Stimulated activated CD8-positive, alpha-beta memory T cell treated with anti-CD3 and anti-CD28 coated beads, Interleukin-15, amount 100 ng/mL, for 1 hour (primary cell): ENCODE results near the gene SCGB1A1.
"Not testable (repeated sequence)": the region's sequence is repeated elsewhere in the genome, so short reads cannot be mapped to it uniquely, and the experiment has no call there.

ENCODE experiments used
- DNase-seq: peaks from one replicate; pipeline ENCODE4 v3.0.0-alpha.2; 2020; ENCODE audit warnings: low read depth

SCGB1A1 gene, protein sequence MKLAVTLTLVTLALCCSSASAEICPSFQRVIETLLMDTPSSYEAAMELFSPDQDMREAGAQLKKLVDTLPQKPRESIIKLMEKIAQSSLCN

DNA sequence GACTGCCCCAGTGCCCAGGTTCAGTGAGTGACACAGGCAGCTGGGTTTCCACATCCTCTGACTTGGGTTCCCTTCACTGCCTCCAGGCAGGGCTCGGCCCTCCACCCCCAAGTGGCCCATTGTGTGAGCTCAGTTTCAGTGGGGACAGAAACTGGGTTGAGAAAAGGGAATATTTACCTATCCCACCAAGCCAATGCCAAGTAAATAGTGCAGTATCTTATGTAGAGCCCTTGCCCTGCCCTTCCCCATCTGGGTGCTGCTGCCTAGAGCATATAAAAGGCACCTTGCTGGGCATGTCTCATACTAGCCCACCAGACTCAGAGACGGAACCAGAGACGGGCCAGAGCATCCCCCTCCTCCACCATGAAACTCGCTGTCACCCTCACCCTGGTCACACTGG is at the start of gene SCGB1A1:
Gene SCGB1A1 (plus strand): TSS at position 301 of the 400 bp plus-strand sequence. CDS start 63 bp downstream, at position 364.
- DNase-seq: no peak

DNA sequence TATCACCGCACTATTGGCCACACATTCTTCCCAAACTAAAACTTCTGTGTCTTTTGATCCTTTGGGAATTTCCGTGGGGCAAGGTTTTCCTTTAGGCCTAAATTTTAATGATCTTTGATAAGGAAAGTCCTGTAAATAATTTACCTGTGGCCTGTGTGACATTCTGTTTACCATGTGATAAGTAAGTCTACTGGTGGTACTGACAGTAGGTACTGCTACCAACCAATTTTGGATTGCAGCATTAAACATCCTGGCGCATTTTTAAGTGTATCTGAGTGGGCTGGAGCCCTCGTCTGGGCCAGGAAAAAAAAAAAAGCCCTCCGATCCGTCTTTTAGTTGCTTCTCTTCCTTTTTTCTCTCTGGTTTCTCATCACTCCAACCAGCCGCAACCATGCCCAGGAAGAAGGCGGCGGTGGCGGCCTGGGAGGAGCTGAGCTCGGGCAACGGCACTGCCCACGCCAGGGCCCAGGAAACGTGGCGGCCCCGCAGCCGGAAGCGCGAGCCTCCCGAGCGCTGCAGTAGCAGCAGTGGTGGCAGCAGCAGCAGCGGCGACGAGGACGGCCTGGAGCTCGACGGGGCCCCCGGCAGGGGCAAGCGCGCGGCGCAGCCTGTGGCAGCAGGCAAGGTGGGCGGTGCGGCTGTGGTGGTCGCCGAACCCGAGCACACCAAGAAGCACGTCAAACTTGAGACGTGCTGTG is 47.9 kb upstream of the SCGB1A1 start:
- DNase-seq: no peak

DNA sequence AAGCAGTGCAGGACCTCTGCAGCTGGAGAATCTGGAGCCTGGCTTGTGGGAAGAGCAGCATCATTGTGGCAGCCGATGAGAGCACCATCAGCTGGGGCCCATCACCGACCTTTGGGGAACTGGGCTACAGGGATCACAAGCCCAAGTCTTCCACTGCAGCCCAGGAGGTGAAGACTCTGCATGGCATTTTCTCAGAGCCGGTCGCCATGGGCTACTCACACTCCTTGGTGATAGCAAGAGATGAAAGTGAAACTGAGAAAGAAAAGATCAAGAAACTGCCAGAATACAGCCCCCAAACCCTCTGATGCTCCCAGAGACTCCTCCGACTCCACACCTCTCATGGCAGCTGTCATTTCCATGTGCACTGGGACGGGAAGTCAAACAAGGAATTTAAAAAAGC is 46.0 kb upstream of the SCGB1A1 start:
- DNase-seq: no peak

DNA sequence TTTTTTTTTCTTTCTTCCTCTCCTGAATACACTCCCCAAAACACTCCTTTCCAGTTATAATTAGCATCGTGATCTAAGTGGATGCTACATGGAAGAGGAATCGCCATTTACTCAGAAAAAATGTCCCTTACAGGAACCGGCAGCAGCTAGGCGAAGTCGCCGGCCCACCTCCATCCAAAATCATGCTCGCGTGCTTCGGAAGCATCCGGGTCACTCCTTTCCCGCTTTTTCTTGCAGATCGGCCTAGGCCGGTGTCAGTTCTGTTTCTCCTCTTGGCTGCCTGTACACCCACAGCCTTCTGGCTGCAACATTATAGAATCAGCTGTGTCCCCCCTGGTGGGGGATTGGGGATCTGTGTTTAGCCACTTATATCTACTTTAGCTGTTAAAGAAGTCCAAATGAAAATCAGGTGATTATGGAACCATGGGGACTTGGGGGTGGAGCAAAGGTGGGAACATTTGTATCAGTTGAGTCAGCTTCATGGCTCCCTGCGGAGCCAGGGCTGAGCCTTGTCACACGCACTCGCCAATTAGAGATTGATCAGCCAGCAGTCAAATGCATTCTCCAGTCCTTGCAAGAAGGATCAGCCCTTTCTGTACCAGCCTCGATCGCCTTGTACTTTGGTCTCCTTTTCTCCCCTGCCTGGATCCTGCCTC is 45.2 kb upstream of the SCGB1A1 start:
- DNase-seq: no peak

DNA sequence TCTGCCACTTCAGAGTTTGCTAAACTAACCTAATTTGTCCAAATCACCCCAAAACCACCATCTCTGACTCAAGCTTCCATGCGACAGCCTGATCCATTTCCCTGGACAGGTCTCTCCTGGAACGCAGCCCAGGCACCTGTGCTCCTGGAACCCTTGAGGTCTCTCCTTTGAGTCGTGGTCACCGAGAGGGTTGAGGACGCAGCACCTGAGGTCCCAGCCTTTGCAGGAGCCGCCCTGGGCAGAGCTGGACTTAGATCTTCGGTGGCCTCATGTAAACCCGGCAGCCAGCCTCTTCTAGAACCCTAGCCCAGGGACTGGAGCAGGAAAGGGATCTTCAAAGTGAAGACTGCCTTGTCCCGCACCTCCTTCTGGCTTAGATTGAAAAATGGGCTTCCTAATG is 44.0 kb upstream of the SCGB1A1 start:
- DNase-seq: no peak

DNA sequence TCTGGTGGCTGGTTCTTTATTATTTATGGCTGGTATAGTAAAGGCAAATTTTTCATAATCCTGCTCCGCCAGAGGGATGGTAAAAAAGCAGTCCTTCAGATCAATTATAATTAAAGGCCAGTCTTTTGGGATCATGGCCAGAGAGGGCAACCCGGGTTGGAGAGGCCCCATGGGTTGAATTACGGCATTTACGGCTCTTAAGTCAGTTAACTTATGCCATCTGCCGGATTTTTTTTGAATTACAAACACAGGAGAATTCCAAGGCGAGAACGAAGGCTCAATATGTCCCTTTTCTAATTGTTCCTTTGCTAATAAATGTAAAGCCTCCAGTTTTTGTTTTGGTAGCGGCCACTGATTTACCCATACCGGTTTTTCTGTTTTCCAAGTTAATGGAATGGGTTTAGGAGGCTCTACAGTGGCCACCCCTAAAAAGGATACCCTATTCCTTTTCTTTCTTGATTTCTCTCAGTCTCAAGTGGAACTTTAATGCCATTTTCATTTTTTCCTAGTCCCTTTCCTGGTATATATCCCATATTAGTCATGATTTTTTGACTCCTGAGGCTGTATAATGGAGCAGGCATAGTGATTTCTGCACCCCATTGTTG is 40.3 kb upstream of the SCGB1A1 start:
- not testable (repeated sequence) for DNase-seq

DNA sequence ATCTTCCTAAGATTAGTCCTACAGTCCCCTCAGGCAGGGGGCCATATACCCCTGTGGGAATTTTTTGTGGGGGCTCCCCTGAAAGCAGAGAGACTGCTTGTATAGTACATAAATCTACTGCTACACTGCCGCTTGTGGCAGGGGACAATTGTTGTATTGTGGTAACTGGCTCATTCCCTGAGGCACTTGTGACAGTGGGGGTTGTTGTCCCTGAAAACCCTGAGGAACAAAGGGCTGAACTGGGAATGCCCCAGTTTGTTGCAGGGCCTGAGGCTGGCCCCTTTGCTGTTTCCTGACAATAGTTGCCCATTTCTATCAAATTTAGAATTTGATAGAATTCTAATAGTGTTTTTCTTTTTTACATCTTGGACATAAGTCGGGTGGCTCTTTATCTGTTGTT is 39.2 kb upstream of the SCGB1A1 start:
- not testable (repeated sequence) for DNase-seq

DNA sequence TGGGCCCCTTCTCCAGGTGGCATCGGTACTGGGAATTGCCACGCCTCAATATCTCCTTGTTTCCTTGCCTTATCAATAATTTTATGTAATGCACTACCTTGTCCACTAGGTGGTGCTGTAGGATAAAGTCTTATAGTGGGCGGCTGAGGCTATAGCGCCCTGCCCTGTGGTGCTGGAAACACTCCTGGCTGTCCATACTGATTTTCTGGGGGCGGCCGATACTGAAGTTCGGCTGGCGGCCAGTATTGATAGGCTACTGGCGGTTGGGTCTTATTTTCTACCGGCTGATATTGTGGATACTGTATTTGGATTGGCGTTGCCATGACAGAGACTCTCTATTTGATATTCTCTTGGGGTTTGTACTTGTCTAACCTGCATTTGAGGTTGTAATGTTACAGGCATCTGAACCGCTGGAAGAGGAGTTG is 38.0 kb upstream of the SCGB1A1 start:
- DNase-seq: not testable (repeated sequence)

DNA sequence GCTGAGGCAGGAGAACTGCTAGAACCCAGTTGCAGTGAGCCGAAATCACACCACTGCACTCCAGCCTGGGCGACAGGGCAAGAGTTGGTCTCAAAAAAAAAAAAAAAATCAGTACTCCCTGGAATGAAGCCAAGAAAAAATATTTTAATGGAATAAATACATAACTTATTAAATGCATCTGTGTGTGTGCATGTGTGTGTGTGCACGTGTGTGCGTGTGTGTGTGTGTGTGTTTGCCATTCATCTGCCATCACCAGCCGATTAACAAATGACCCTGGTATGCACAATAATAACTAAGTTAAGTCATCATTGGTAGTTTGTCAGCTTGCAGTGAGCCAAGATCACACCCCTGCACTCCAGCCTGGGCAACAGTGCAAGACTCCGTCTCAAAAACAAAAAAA is 35.0 kb upstream of the SCGB1A1 start:
- DNase-seq: no peak

DNA sequence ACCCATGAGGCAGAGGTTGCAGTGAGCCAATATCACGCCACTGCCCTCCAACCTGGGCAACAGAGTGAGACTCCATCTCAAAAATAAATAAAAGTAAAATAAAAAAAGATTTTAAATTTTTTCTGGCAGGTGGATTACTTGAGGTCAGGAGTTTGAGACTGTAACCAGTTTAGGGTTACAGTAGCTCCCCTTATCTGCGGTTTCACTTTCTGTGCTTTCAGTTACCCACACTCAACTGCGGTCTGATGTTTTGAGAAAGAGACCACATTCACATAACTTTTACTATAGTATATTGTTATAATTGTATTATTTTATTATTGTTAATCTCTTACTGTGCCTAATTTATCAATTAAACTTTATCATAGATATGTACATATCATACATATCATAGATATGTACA is 32.8 kb upstream of the SCGB1A1 start:
- not testable (repeated sequence) for DNase-seq

DNA sequence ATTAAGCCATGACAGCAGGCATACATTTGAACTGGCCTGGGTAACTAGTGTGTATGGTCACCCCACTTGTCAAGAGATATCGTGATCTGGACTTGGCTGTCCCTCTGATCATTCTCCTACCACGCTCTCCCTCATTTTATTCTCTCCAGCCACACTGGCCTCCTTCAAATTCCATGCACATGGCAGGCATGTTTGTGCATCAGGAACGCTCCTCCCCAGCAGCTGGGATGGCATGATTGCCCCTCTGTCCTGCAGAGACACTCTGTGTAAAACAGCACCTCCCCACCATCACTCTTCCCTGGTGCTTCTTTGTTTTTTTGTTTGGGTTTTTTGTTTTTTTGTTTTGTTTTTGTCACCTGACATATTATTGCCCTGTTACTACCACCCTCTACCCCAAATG is 31.5 kb upstream of the SCGB1A1 start:
- DNase-seq: no peak

DNA sequence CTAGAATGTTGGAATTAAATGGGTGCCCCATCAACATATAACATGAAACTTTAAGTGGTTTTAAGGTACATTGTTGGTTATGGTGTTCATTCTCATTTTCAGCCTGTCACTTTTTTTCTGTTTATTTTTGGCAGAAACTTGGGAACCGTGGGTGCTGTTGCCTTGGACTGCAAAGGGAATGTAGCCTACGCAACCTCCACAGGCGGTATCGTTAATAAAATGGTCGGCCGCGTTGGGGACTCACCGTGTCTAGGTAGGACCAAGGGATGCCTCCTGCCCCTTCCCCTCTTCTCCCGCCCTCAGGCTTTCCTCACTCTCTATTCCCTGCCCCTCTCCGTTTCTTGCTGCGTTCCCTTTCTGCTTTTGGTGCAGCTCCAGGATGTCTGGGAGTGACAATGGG is 29.8 kb upstream of the SCGB1A1 start:
- DNase-seq: no peak

DNA sequence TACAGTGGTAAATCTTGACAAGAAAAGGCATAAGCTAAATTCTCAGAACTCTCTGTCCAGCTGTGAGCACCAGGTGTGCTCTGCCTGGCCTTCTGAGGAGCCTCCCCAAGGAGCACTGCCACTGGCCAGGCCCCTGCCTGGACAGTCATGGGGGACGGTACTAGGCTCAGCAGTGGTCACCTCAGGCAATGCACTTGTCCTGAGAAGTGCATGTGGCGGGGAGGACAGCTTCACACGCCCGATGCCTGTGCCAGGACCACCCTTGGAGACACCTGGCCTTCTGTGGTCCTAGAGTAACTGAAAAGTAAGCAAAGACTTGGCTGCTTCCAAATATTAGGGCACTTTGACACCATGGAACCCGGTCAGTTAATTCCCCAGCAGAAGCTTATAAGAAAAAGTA is 28.6 kb upstream of the SCGB1A1 start:
- no peak for DNase-seq

DNA sequence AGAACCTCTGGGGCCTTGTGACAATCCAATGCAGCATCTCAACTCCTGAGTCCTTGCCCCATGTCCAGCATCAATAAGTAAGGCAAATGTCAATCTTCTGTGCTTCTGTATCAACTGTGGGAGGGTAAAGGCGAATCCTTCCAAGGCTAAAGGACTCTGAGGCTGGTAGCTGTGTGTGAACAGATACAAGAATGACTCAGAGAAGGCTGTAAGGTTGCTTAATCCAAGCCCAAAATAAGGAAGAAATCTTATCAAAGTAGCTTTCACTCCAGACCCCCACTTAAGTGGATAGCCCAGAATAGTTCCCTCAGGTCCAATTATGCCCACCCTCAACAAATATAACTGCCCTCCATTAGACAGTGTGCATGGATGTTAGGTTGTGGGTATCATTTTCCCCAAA is 28.1 kb upstream of the SCGB1A1 start:
- no peak for DNase-seq

DNA sequence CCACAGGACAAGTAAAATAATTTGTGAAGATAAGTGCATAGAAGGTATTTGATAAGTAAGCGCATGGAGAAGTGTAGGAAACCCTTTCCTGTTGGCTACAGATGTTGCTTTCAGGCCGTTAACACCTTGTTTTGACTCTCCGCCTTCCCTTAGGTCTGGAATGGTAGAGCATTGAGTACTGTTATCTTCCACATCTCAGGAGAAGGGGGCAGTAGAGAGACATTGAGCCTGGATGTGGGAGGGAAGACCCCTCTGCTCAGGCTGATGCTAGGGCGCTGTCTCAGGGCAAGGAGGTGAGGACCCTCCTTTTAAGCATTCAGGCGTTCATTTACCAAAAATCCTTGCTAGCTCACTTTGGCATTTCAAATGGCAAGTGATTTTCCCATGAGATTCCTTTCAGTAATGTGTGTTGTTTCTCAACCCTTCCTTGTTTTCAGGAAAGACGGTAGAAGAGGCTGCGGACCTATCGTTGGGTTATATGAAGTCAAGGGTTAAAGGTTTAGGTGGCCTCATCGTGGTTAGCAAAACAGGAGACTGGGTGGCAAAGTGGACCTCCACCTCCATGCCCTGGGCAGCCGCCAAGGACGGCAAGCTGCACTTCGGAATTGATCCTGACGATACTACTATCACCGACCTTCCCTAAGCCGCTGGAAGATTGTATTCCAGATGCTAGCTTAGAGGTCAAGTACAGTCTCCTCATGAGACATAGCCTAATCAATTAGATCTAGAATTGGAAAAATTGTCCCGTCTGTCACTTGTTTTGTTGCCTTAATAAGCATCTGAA is 27.0 kb upstream of the SCGB1A1 start:
- no peak for DNase-seq

DNA sequence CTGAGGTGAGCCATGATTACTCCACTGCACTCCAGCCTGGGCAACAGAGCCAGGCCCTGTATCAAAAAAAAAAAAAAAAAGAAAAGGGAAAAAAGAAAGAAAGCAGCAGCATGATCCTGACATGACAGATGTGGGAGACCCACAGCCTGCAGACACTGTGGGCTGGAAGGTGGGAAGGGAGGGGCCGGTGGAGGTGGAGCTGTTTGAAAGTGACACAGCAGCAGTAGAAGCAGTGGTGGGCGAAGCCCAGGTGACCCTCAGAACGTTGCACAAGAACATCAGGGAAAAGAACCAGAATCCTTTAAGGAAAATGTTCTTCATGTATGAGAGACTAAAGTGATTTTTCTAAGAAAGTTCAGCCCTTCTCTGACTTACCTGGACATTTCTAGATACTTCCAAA is 26.3 kb upstream of the SCGB1A1 start:
- no peak for DNase-seq

DNA sequence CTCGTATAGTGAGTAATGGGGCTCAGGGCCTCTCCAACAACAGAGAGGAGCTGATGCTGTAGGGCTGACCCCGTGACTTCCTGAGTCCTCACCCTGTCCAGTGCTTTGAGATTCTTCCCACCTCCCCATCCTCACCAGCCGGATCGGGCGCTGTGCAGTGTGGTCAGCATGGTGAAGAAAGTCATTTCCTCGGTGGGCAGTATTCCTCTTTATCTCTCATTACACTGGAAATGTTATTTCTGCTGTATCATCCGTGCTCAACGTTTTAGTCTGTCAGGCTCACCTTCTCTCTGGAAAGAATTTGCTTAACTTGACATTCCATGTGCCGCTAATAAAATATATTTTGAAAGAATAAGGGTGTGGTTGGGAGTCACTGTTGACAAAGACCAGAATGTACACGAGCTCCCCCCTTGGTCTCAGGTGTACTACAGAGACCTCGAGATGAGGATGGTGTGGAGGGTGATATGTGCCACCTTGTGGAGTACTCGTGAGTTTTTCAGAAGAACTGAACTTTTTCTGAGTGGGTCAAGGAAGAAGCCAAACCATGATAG is 25.7 kb upstream of the SCGB1A1 start:
- DNase-seq: no peak

DNA sequence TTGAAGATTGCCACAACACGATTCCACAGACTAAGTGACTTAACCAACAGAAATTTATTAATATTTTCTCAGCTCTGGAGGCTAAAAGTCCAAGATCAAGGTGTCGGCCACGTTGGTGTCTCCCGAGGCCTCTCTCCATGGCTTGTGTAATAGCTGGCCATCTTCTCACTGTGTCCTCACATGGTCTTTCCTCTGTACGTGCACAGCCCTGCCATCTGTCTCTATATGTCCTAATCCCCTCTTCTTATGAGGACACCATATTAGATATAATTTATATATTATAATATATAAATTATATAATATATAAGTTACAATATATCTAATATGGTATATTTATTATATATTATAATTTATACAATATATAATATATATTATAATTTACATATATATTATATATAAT is 25.1 kb upstream of the SCGB1A1 start:
- DNase-seq: no peak

DNA sequence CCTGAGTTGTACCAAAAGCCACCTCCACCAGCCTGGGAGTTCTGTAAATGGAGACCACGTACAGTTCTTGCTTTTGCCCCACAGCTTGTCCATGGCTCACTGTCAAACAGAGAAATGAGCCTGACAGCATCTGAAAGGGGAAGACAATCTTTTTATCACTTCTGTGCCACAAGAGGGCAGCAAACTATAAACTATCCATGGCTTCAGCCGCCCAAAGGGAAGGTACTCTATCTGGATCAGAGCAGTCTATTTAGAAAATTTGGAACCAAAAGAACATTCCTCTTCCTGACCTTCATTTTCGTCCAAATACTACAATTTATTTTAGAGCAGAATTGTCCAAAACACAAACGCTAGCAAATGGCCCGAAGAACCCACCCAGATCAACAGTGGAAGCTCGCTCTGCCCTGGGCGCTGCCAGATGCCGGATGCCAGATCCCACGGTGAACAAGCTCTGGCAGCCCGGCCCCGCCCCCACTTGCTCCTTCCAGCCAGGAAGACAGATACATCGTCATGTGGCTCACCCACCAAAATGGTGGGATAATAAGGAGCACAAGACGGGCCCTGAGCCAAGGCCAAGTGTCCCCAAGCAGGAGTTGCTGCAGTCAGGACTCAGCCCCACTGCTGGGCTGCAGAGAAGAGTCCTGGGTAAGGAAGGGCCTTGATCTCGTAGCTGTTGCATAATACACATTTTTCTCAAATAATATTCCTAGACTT is 23.9 kb upstream of the SCGB1A1 start:
- DNase-seq: no peak

DNA sequence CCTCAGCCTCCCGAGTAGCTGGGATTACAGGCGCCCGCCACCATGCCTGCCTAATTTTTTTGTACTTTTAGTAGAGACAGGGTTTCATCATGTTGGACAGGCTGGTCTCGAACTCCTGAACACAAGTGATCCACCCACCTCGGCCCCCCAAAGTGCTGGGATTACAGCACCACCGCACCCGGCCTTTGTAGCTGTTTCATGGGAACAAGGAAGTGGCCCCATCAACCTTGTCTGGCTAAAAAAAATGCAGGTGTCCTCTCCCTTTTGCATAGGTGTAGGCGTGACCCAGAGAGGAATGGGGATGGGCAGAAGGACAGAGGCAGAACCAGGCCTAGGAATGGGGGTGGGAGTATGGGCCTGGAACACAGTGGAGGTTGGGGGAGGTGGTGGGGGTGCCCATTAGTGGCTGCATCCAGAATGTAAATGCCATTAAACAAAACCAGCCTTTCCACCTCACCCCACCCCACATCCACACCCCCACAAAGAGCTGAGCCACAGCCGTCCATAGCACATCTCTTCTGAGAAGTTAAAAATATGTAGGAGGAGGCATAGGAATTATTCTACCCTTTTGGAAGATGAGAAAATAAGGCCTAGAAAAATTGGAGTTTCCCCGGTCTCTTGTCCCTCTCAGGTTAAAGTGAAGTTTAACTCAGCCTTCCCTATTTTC is 22.8 kb upstream of the SCGB1A1 start:
- no peak for DNase-seq
